K562 (cell line): ENCODE results near the gene UTP11. TPM values are rescaled to one million over a fixed set of nuclear protein-coding genes. Genes with fewer than 3 reads are reported as not detected.

Experiments
- ETS1 ChIP-seq: conservative IDR thresholded peaks from 2 replicates; pipeline ENCODE4 v1.6.1; 2011; ENCODE audit warnings: low read depth, mild to moderate bottlenecking, low read length; ENCODE audit not compliant: control insufficient read depth
- HDAC3 ChIP-seq: fragments of 450-650 bp; IDR thresholded peaks from 2 replicates; pipeline ENCODE4 v1.6.1; 2018; ENCODE audit warnings: borderline replicate concordance, mild to moderate bottlenecking, moderate library complexity; ENCODE audit not compliant: partially characterized antibody
- KAT8 ChIP-seq: fragments of 450-650 bp; IDR thresholded peaks from 2 replicates; pipeline ENCODE4 v1.6.1; 2016; ENCODE audit warnings: low read depth, mild to moderate bottlenecking
- KLF13 ChIP-seq: fragments of 450-650 bp; IDR thresholded peaks from 2 replicates; pipeline ENCODE4 v1.6.1; 2016; ENCODE audit warnings: missing genetic modification characterization, low read depth, mild to moderate bottlenecking, missing compliant biosample characterization, moderate library complexity, borderline replicate concordance
- NFRKB ChIP-seq: fragments of 450-650 bp; IDR thresholded peaks from 2 replicates; pipeline ENCODE4 v1.6.1; 2016; ENCODE audit warnings: low read depth
- PREB ChIP-seq: sonication (generic); formaldehyde crosslinking; IDR thresholded peaks from 2 replicates; pipeline ENCODE4 v1.8.1; 2023; ENCODE audit warnings: mild to moderate bottlenecking, missing genetic modification reagents
- SRF ChIP-seq, 2 experiments: fragments of 250-450, 450-650 bp in 1 of 2; sonication (Bioruptor Pico) in 1 of 2; sonication (generic) in 1 of 2; formaldehyde crosslinking; IDR thresholded peaks; 2 replicates each; pipeline versions ENCODE4 v1.5.0 to v1.5.1; 2020 to 2022; ENCODE audit warnings: mild to moderate bottlenecking in 1 of 2, missing genetic modification reagents in 1 of 2
- THRA ChIP-seq: fragments of 450-650 bp; IDR thresholded peaks from 2 replicates; pipeline ENCODE4 v1.6.1; 2017; ENCODE audit warnings: mild to moderate bottlenecking, moderate library complexity
- polyA plus RNA-seq, 8 experiments: library from polyadenylated mRNA; depleted of rRNA in 4 of 8; stranded (reverse) in 5 of 8; unstranded in 3 of 8; fragments of >200 nt; fragmentation: Nextera tagmentation in 2 of 8; fragmentation: Illumina TruSeq in 1 of 8; extraction: Ambion mirVana in 2 of 8; extraction: Trizol in 1 of 8; gene quantifications; 2 replicates each; pipeline versions ENCODE4 v1.2.1 to v1.2.3, GENCODE V29; 2011 to 2014; ENCODE audit warnings: inconsistent platforms in 1 of 8, missing spikeins in 1 of 8
- total RNA-seq, 7 experiments: library from RNA; depleted of rRNA in 6 of 7; stranded (reverse); fragments of >200 nt in 6 of 7; fragmentation: Illumina TruSeq in 2 of 7; extraction: Trizol in 2 of 7; gene quantifications; 2 replicates each; pipeline versions ENCODE4 v1.2.1 to v1.2.3, GENCODE V29; 2011 to 2021; ENCODE audit warnings: low replicate concordance in 1 of 7

UTP11 gene
- total and polyA plus RNA-seq, 9 of the 15 experiments (the other 6 are each of a cell fraction or from before 2014, with no cell fraction given): 91.1 to 378 (median 221) TPM

GRCh38 chr1:38014171-38014570, 1.6 kb downstream of the UTP11 start (continued):
- TF ChIP-seq PREB (no peak), THRA (no peak), NFRKB (no peak), ETS1 (no peak), KLF13 (tag) (no peak), KAT8 (no peak), SRF (CRISPR knock-in tag; IDR thresholded peaks at IDR 0.05) (peak in 1 of 2 experiments; percentile 84; a peak in 1 of 4 replicates), HDAC3 (no peak)
